Measurements from ENCODE around the gene CDC73. TPM values are rescaled to one million over a fixed set of nuclear protein-coding genes. Genes with fewer than 3 reads are reported as not detected.

Gene CDC73
- total RNA-seq, 1 experiment from 2014 or later, result 63.2 TPM

DNA sequence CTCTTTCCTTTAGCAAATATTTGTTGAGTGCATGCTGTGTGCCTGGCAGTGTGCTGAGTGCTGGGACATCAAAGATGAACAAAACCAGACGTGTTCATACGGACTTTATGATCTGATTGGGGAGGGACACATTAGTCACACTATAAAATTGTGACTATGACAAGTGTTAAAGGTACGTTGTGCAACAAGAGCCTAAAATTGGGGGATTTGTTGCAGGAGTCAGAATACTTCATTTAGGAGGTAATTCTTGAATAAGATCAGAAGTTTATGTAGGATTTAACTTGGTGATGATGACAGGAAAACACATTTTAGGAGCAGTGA is 35.0 kb downstream of the CDC73 start (continued):
- TF ChIP-seq, protein P1, sequence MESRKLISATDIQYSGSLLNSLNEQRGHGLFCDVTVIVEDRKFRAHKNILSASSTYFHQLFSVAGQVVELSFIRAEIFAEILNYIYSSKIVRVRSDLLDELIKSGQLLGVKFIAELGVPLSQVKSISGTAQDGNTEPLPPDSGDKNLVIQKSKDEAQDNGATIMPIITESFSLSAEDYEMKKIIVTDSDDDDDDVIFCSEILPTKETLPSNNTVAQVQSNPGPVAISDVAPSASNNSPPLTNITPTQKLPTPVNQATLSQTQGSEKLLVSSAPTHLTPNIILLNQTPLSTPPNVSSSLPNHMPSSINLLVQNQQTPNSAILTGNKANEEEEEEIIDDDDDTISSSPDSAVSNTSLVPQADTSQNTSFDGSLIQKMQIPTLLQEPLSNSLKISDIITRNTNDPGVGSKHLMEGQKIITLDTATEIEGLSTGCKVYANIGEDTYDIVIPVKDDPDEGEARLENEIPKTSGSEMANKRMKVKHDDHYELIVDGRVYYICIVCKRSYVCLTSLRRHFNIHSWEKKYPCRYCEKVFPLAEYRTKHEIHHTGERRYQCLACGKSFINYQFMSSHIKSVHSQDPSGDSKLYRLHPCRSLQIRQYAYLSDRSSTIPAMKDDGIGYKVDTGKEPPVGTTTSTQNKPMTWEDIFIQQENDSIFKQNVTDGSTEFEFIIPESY (IDR thresholded peaks at IDR 0.05; ENCODE audit: extremely low read depth, insufficient replicate concordance, low read length), result no peak
- TF ChIP-seq SP1 (IDR thresholded peaks at IDR 0.05; ENCODE audit: low read depth) (no peak), ZNF274 (IDR thresholded peaks at IDR 0.05; ENCODE audit: low read depth, low read length) (no peak), EZH2 (IDR thresholded peaks at IDR 0.05) (no peak), CEBPB (IDR thresholded peaks at IDR 0.05; ENCODE audit: low read depth) (no peak)
- TF ChIP-seq, protein P2, sequence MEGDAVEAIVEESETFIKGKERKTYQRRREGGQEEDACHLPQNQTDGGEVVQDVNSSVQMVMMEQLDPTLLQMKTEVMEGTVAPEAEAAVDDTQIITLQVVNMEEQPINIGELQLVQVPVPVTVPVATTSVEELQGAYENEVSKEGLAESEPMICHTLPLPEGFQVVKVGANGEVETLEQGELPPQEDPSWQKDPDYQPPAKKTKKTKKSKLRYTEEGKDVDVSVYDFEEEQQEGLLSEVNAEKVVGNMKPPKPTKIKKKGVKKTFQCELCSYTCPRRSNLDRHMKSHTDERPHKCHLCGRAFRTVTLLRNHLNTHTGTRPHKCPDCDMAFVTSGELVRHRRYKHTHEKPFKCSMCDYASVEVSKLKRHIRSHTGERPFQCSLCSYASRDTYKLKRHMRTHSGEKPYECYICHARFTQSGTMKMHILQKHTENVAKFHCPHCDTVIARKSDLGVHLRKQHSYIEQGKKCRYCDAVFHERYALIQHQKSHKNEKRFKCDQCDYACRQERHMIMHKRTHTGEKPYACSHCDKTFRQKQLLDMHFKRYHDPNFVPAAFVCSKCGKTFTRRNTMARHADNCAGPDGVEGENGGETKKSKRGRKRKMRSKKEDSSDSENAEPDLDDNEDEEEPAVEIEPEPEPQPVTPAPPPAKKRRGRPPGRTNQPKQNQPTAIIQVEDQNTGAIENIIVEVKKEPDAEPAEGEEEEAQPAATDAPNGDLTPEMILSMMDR (IDR thresholded peaks at IDR 0.05 in 2 of 3, conservative IDR thresholded peaks at IDR 0.05 in 1 of 3; ENCODE audit: borderline replicate concordance in 1 of 3, insufficient read depth in 1 of 3, low read depth in 2 of 3, low read length in 2 of 3), result no peak

DNA sequence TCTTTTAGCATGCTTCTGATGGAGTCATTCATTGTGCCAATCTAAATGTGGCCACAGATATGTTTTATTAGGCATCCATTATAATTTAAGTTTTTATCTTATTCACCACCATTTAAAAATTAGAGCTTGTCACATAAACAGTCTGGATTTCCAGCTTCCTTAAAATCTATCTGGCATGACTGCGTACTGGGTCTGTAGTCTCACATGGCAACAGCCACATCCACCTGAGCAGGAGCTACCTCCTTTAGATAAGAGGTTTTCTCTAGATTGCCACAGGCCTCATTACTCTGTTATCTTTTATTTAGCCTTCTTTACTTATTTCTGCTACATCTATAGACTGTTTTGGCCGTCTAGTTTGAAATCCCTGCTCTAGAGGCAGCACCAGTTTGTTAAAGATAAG is 35.5 kb downstream of the CDC73 start:
- Histone ChIP-seq H3K9me2 (ENCODE audit: insufficient read depth) (no peaks in the 10 kb centered on the region), H3K9ac (ENCODE audit: low read length) (no peak overlapping the region), H3K4me3 (replicated peaks in 1 of 2; ENCODE audit: low read depth in 1 of 2, low read length in 2 of 2) (no peak overlapping the region), H3K9me3 (ENCODE audit: control insufficient read depth in 1 of 2, insufficient read depth in 1 of 2, low read depth in 1 of 2, low read length in 2 of 2) (no peaks in the 10 kb centered on the region), H3K27ac (ENCODE audit: low read depth, low read length) (no peak overlapping the region), H3K79me2 (ENCODE audit: insufficient read depth, low read length) (peaks cover 64% of the 10 kb centered on the region), H3K27me3 (ENCODE audit: insufficient read depth, low read length) (no peaks in the 10 kb centered on the region), H3K4me1 (ENCODE audit: control insufficient read depth in 1 of 2, insufficient read depth in 2 of 2, low read length in 2 of 2) (peaks cover 0 to 11% of the 10 kb centered on the region in 2 experiments; a peak in 2 of 4 replicates), H2AFZ (ENCODE audit: low read depth, low read length, poor library complexity, severe bottlenecking) (no peak overlapping the region), H3K4me2 (ENCODE audit: low read length) (no peak overlapping the region), H3K36me3 (ENCODE audit: control insufficient read depth in 1 of 2, insufficient read depth in 2 of 2, low read length in 2 of 2) (peaks cover 6 to 7% of the 10 kb centered on the region in 2 experiments; a peak in 3 of 4 replicates), H4K20me1 (ENCODE audit: insufficient read depth) (peaks cover 13% of the 10 kb centered on the region; the same call in 1 of the 2 replicates)
- DNase-seq (ENCODE audit: low read depth, low spot score) (no peak), ATAC-seq (no peak)
- TF ChIP-seq, protein P1 (IDR thresholded peaks at IDR 0.05; ENCODE audit: extremely low read depth, insufficient replicate concordance, low read length), result no peak
- no peak for TF ChIP-seq YY1 (IDR thresholded peaks at IDR 0.05; ENCODE audit: extremely low read depth, insufficient replicate concordance, low read depth, low read length)
- no peak for TF ChIP-seq JUND (IDR thresholded peaks at IDR 0.05)
- TF ChIP-seq RAD21 (IDR thresholded peaks at IDR 0.05; ENCODE audit: low read depth), result no peak
- no peak for TF ChIP-seq SRF (IDR thresholded peaks at IDR 0.05; ENCODE audit: low read depth)
- no peak for TF ChIP-seq SIN3A (IDR thresholded peaks at IDR 0.05; ENCODE audit: low read depth)
- intact Hi-C loops (cut with micrococcal nuclease), result no loop called here
- ChIA-PET RAD21 (ENCODE audit: low non-redundant PET in 1 of 2, low total read pairs in 2 of 2, uncharacterized antibody in 2 of 2, unreplicated experiment in 2 of 2) (no interaction called here), POLR2A (no interaction called here), CTCF (interaction anchor here (1.7 kb wide), 1 partner anchor 14 kb away, joined by 6 read pairs; no protein-coding TSS in a partner anchor)
- no TSS peak for BruUV-seq (replicated peaks)

All from HCT116 (cell line).